ENCODE results near the gene PROSER2. TPM values are rescaled to one million over a fixed set of nuclear protein-coding genes. Genes with fewer than 3 reads are reported as not detected.

The PROSER2 gene
- total RNA-seq, 6 experiments from 2014 or later, result 0.74 to 2.9 (median 1.5) TPM

- no peak overlapping the region for H3K27ac Mint-ChIP-seq
- peaks cover 12% of the 10 kb centered on the region for H3K4me1 Mint-ChIP-seq (ENCODE audit: low read depth)
- DNase-seq, result no peak
- H3K36me3 Mint-ChIP-seq (ENCODE audit: low read depth), result no peaks in the 10 kb centered on the region
- no peak overlapping the region for H3K4me3 Mint-ChIP-seq
- H3K9me3 Mint-ChIP-seq, result no peaks in the 10 kb centered on the region
- peaks cover 16% of the 10 kb centered on the region for H3K27me3 Mint-ChIP-seq (ENCODE audit: insufficient read depth)
- TF ChIP-seq CTCF (IDR thresholded peaks at IDR 0.05), result no peak
Measured at GRCh38 chr10:11861811-11862428, 38.8 kb downstream of the PROSER2 start.

- H3K27me3 Mint-ChIP-seq (ENCODE audit: insufficient read depth), result peaks cover 16% of the 10 kb centered on the region
- peaks cover 9% of the 10 kb centered on the region; the same call in 1 of the 2 replicates for H3K4me1 Mint-ChIP-seq (ENCODE audit: low read depth)
- no peak for DNase-seq
- peak overlapping the region; percentile 21; the same call in 1 of the 2 replicates for H3K4me3 Mint-ChIP-seq
- no peaks in the 10 kb centered on the region for H3K36me3 Mint-ChIP-seq (ENCODE audit: low read depth)
- no peak for TF ChIP-seq CTCF (IDR thresholded peaks at IDR 0.05)
- H3K27ac Mint-ChIP-seq, result no peak overlapping the region
- no peaks in the 10 kb centered on the region for H3K9me3 Mint-ChIP-seq
Measured at GRCh38 chr10:11863353-11864109, 40.4 kb downstream of the PROSER2 start.

- Mint-ChIP-seq H3K4me3 (no peak overlapping the region), H3K36me3 (ENCODE audit: low read depth) (no peaks in the 10 kb centered on the region), H3K4me1 (ENCODE audit: low read depth) (peaks cover 9% of the 10 kb centered on the region; the same call in 1 of the 2 replicates), H3K9me3 (no peaks in the 10 kb centered on the region), H3K27me3 (ENCODE audit: insufficient read depth) (peaks cover 16% of the 10 kb centered on the region), H3K27ac (no peak overlapping the region)
- no peak for TF ChIP-seq CTCF (IDR thresholded peaks at IDR 0.05)
- no peak for DNase-seq
Measured at GRCh38 chr10:11864727-11865126, 41.6 kb downstream of the PROSER2 start.

- no peak overlapping the region for H3K4me3 Mint-ChIP-seq
- no peak for TF ChIP-seq CTCF (IDR thresholded peaks at IDR 0.05)
- DNase-seq, result no peak
- H3K9me3 Mint-ChIP-seq, result no peaks in the 10 kb centered on the region
- H3K4me1 Mint-ChIP-seq (ENCODE audit: low read depth), result peaks cover 12% of the 10 kb centered on the region
- H3K27ac Mint-ChIP-seq, result no peak overlapping the region
- H3K27me3 Mint-ChIP-seq (ENCODE audit: insufficient read depth), result peaks cover 14% of the 10 kb centered on the region
- H3K36me3 Mint-ChIP-seq (ENCODE audit: low read depth), result no peaks in the 10 kb centered on the region
Measured at GRCh38 chr10:11865561-11865960, 42.4 kb downstream of the PROSER2 start.

DNA sequence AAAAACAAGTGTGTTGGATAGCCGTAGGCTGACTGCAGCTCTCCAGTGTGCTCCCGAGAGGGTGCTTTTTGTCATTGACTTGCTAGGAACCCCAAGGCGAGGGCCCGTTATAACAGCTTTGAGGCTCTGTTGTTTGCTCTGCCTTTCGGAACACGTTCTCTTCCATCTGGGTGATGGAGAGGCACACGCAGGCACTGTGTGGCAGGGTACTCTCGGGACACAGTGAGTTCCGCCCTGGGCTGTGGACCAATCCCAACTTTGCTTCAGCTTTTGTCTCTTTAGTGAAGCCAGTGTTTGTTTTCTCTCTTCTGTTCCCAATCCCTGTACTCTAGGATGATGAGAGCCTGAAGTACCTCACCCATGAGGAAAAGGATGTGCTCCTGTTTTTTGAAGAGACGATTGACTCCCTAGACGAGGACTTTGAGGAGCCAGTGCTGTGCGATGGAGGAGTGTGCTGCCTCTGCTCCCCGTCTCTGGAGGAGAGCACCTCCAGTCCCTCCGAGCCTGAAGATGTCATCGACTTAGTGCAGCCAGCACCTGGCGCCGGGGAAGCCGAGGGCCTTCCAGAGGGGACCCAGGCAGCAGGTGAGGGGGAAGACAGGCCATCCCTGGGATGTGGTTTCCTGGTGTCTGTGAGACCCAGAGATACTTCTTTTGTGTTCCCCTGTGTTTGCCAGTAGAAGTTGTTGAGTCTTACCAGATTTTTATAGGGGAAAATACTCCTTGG is 43.2 kb downstream of the PROSER2 start:
- Mint-ChIP-seq H3K27me3 (ENCODE audit: insufficient read depth) (peaks cover 15% of the 10 kb centered on the region), H3K36me3 (ENCODE audit: low read depth) (no peaks in the 10 kb centered on the region), H3K9me3 (no peaks in the 10 kb centered on the region), H3K27ac (no peak overlapping the region), H3K4me3 (no peak overlapping the region), H3K4me1 (ENCODE audit: low read depth) (peaks cover 20% of the 10 kb centered on the region)
- DNase-seq, result no peak
- TF ChIP-seq CTCF (IDR thresholded peaks at IDR 0.05), result no peak
